HepG2 (cell line): Measurements from ENCODE around the gene MYH15. TPM values are rescaled to one million over a fixed set of nuclear protein-coding genes. Genes with fewer than 3 reads are reported as not detected.

ENCODE experiments used
- ZBED4 ChIP-seq: sonication (generic); formaldehyde crosslinking; IDR thresholded peaks from 2 replicates; pipeline ENCODE4 v1.4.0; 2020; ENCODE audit warnings: missing genetic modification reagents, borderline replicate concordance
- ZBTB25 ChIP-seq: IDR thresholded peaks from 2 replicates; pipeline ENCODE4 v1.6.1; 2018; ENCODE audit warnings: missing genetic modification reagents
- ZNF687 ChIP-seq: sonication (generic); formaldehyde crosslinking; IDR thresholded peaks from 2 replicates; pipeline ENCODE4 v1.5.1; 2020; ENCODE audit warnings: mild to moderate bottlenecking, missing genetic modification reagents, moderate library complexity
- polyA plus RNA-seq, 8 experiments: library from polyadenylated mRNA; depleted of rRNA in 3 of 8; stranded (reverse) in 7 of 8; unstranded in 1 of 8; fragments of >200 nt; fragmentation: Illumina TruSeq in 4 of 8; extraction: Trizol in 4 of 8; gene quantifications; 2 replicates each; pipeline versions ENCODE4 v1.2.1 to v1.2.3, GENCODE V29; 2011 to 2016; ENCODE audit warnings: low read depth in 4 of 8, missing spikeins in 1 of 8, mixed read lengths in 1 of 8; ENCODE audit not compliant: insufficient read depth in 1 of 8
- total RNA-seq, 5 experiments: library from RNA; depleted of rRNA; stranded (reverse); fragments of >200 nt; fragmentation: Illumina TruSeq; extraction: Trizol; gene quantifications; 2 replicates each; pipeline ENCODE4 v1.2.3, GENCODE V29; 2016; ENCODE audit warnings: low read depth in 1 of 5

MYH15 gene
- total and polyA plus RNA-seq, 2 of the 13 experiments (the other 11 are each of a cell fraction or from before 2014, with no cell fraction given), result 0.03 to 0.09 TPM

- TF ChIP-seq ZBTB25 (CRISPR knock-in tag) (no peak), ZBED4 (no peak), ZNF687 (CRISPR knock-in tag) (no peak)
These were observed 102.5 kb downstream of the MYH15 start (continued) for GRCh38 chr3:108407886-108408285.
